ENCODE data around the gene SMG6. TPM values are rescaled to one million over a fixed set of nuclear protein-coding genes. Genes with fewer than 3 reads are reported as not detected.

SMG6 gene
- polyA plus RNA-seq, 2 donors, result 14.0 to 16.7 TPM

GRCh38 chr17:2060681-2061440 is 242.7 kb downstream of the SMG6 start:
- WGBS, 2 donors, result 69 to 72% methylated on average over 21 of the region's 21 CpGs
- Histone ChIP-seq H3K27ac (ENCODE audit: low read depth in 2 of 2, low read length in 1 of 2) (peak overlapping the region; percentile 57 to 62), H3K36me3 (ENCODE audit: control insufficient read depth in 2 of 2, insufficient read depth in 2 of 2, low read length in 1 of 2) (peaks cover 9 to 25% of the 10 kb centered on the region in 2 donors), H3K4me3 (ENCODE audit: low read depth in 1 of 2, low read length in 2 of 2) (no peak overlapping the region), H3K27me3 (ENCODE audit: control insufficient read depth in 1 of 2, insufficient read depth in 2 of 2, low read length in 2 of 2) (no peaks in the 10 kb centered on the region), H3K9me3 (ENCODE audit: control insufficient read depth in 2 of 2, insufficient read depth in 1 of 2, low read depth in 1 of 2, low read length in 1 of 2) (no peaks in the 10 kb centered on the region), H3K4me1 (ENCODE audit: control insufficient read depth in 2 of 2, insufficient read depth in 2 of 2, low read length in 1 of 2) (peaks cover 12 to 27% of the 10 kb centered on the region in 2 donors)

DNA sequence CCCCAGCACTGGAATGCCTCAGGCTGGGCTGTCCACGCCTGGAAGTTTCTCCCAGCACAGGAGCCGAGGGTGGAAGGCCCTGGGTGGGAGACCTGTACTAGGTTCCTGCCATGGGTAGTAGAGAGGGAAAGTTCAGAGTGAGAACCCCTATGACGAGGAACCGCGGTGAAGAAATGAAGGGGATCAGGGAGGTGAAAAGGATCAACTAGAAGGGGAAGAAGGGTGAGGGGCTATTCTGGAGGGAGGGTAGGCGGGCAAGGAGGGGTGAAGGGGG is 243.3 kb downstream of the SMG6 start:
- WGBS, 2 donors, result 73 to 88% methylated on average over 6 of the region's 6 CpGs
- peak overlapping the region; percentile 57 to 62 for H3K27ac ChIP-seq (ENCODE audit: low read depth in 2 of 2, low read length in 1 of 2)
- no peaks in the 10 kb centered on the region for H3K9me3 ChIP-seq (ENCODE audit: control insufficient read depth in 2 of 2, insufficient read depth in 1 of 2, low read depth in 1 of 2, low read length in 1 of 2)
- H3K27me3 ChIP-seq (ENCODE audit: control insufficient read depth in 1 of 2, insufficient read depth in 2 of 2, low read length in 2 of 2), result no peaks in the 10 kb centered on the region
- peaks cover 12 to 25% of the 10 kb centered on the region in 2 donors for H3K4me1 ChIP-seq (ENCODE audit: control insufficient read depth in 2 of 2, insufficient read depth in 2 of 2, low read length in 1 of 2)
- H3K4me3 ChIP-seq (ENCODE audit: low read depth in 1 of 2, low read length in 2 of 2), result no peak overlapping the region
- H3K36me3 ChIP-seq (ENCODE audit: control insufficient read depth in 2 of 2, insufficient read depth in 2 of 2, low read length in 1 of 2), result peaks cover 9 to 25% of the 10 kb centered on the region in 2 donors

DNA sequence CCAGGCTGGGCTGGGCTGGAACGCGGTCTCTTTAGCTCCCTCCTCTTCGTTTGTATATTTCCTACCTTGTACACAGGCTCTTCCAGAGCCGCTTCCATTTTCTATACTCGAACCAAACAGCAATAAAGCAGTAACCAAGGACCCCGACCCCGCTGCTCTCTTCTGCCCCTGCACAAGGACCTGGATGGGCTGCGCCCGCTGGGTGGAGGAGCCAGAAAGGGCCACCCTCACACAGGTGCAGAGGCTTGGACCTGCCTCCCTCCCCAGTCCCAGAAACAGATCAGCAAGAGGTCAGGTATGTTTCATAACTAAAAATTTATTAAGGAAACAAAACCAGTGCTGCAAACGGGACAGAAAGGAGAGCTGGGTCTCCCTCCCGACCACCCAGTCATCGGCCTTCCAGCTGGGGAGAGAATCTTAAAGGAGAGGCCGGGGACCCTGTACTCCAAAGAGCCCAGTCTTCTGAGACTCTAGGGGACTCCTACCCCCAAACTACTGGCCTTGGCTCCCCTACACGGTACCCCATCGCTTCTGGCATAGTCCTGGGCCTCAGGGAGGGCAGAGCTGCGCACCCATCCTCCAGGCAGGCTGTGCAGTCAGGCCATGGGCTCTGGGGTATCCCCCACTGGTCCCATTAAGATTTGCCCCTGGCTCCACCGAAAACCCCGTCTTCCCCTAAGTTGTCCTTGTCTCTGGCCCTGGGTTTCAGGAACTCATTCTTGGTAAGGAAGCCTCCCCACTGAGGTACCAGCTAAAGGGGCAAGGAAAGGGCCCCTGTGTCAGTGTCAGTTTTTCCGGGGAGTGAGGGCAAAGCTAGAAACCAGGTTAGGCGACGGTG is 243.8 kb downstream of the SMG6 start:
- peaks cover 9 to 20% of the 10 kb centered on the region in 2 donors for H3K4me1 ChIP-seq (ENCODE audit: control insufficient read depth in 2 of 2, insufficient read depth in 2 of 2, low read length in 1 of 2)
- peaks cover 9 to 20% of the 10 kb centered on the region in 2 donors for H3K36me3 ChIP-seq (ENCODE audit: control insufficient read depth in 2 of 2, insufficient read depth in 2 of 2, low read length in 1 of 2)

GRCh38 chr17:2058586-2059546 is 244.7 kb downstream of the SMG6 start:
- no peaks in the 10 kb centered on the region for H3K27me3 ChIP-seq (ENCODE audit: control insufficient read depth in 1 of 2, insufficient read depth in 2 of 2, low read length in 2 of 2)
- H3K4me1 ChIP-seq (ENCODE audit: control insufficient read depth in 2 of 2, insufficient read depth in 2 of 2, low read length in 1 of 2), result peaks cover 5 to 24% of the 10 kb centered on the region in 2 donors
- 21 to 30% methylated on average over 74 to 78 of the region's 78 CpGs for WGBS, 2 donors
- H3K9me3 ChIP-seq (ENCODE audit: control insufficient read depth in 2 of 2, insufficient read depth in 1 of 2, low read depth in 1 of 2, low read length in 1 of 2), result no peaks in the 10 kb centered on the region
- peaks cover 8 to 16% of the 10 kb centered on the region in 2 donors for H3K36me3 ChIP-seq (ENCODE audit: control insufficient read depth in 2 of 2, insufficient read depth in 2 of 2, low read length in 1 of 2)
- H3K27ac ChIP-seq (ENCODE audit: low read depth in 2 of 2, low read length in 1 of 2), result peak overlapping the region; percentile 57 to 67
- H3K4me3 ChIP-seq (ENCODE audit: low read depth in 1 of 2, low read length in 2 of 2), result peak overlapping the region; percentile 28 to 53

More for the DNA sequence above, 243.8 kb downstream of the SMG6 start:
- H3K27ac ChIP-seq (ENCODE audit: low read depth in 2 of 2, low read length in 1 of 2), result peak overlapping the region; percentile 57 to 67
- no peaks in the 10 kb centered on the region for H3K9me3 ChIP-seq (ENCODE audit: control insufficient read depth in 2 of 2, insufficient read depth in 1 of 2, low read depth in 1 of 2, low read length in 1 of 2)
- H3K4me3 ChIP-seq (ENCODE audit: low read depth in 1 of 2, low read length in 2 of 2), result no peak overlapping the region
- 72 to 75% methylated on average over 21 of the region's 21 CpGs for WGBS, 2 donors
- no peaks in the 10 kb centered on the region for H3K27me3 ChIP-seq (ENCODE audit: control insufficient read depth in 1 of 2, insufficient read depth in 2 of 2, low read length in 2 of 2)

- H3K27ac ChIP-seq (ENCODE audit: low read depth in 2 of 2, low read length in 1 of 2), result peak overlapping the region; percentile 46 to 69
- WGBS, 2 donors, result 29 to 44% methylated on average over 95 to 98 of the region's 98 CpGs
- H3K36me3 ChIP-seq (ENCODE audit: control insufficient read depth in 2 of 2, insufficient read depth in 2 of 2, low read length in 1 of 2), result peaks cover 5 to 16% of the 10 kb centered on the region in 2 donors
- H3K4me3 ChIP-seq (ENCODE audit: low read depth in 1 of 2, low read length in 2 of 2), result peak overlapping the region; percentile 28 to 53
- peaks cover 6 to 30% of the 10 kb centered on the region in 2 donors for H3K4me1 ChIP-seq (ENCODE audit: control insufficient read depth in 2 of 2, insufficient read depth in 2 of 2, low read length in 1 of 2)
- H3K9me3 ChIP-seq (ENCODE audit: control insufficient read depth in 2 of 2, insufficient read depth in 1 of 2, low read depth in 1 of 2, low read length in 1 of 2), result no peaks in the 10 kb centered on the region
- H3K27me3 ChIP-seq (ENCODE audit: control insufficient read depth in 1 of 2, insufficient read depth in 2 of 2, low read length in 2 of 2), result no peaks in the 10 kb centered on the region
Observed at GRCh38 chr17:2057760-2058585, 245.6 kb downstream of the SMG6 start.

DNA sequence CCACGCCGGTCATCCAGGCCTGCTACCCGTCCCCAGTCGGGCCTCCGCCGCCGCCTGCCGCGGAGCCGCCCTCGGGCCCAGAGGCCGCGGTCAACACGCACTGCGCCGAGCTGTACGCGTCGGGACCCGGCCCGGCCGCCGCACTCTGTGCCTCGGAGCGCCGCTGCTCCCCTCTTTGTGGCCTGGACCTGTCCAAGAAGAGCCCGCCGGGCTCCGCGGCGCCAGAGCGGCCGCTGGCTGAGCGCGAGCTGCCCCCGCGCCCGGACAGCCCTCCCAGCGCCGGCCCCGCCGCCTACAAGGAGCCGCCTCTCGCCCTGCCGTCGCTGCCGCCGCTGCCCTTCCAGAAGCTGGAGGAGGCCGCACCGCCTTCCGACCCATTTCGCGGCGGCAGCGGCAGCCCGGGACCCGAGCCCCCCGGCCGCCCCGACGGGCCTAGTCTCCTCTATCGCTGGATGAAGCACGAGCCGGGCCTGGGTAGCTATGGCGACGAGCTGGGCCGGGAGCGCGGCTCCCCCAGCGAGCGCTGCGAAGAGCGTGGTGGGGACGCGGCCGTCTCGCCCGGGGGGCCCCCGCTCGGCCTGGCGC is 246.3 kb downstream of the SMG6 start:
- H3K27me3 ChIP-seq (ENCODE audit: control insufficient read depth in 1 of 2, insufficient read depth in 2 of 2, low read length in 2 of 2), result no peaks in the 10 kb centered on the region
- H3K36me3 ChIP-seq (ENCODE audit: control insufficient read depth in 2 of 2, insufficient read depth in 2 of 2, low read length in 1 of 2), result peaks cover 5 to 13% of the 10 kb centered on the region in 2 donors
- peak overlapping the region; percentile 15 to 53 for H3K4me3 ChIP-seq (ENCODE audit: low read depth in 1 of 2, low read length in 2 of 2)
- H3K4me1 ChIP-seq (ENCODE audit: control insufficient read depth in 2 of 2, insufficient read depth in 2 of 2, low read length in 1 of 2), result peaks cover 6 to 30% of the 10 kb centered on the region in 2 donors
- peak overlapping the region; percentile 26 to 69 for H3K27ac ChIP-seq (ENCODE audit: low read depth in 2 of 2, low read length in 1 of 2)
- no peaks in the 10 kb centered on the region for H3K9me3 ChIP-seq (ENCODE audit: control insufficient read depth in 2 of 2, insufficient read depth in 1 of 2, low read depth in 1 of 2, low read length in 1 of 2)
- 9 to 25% methylated on average over 47 to 81 of the region's 81 CpGs for WGBS, 2 donors

DNA sequence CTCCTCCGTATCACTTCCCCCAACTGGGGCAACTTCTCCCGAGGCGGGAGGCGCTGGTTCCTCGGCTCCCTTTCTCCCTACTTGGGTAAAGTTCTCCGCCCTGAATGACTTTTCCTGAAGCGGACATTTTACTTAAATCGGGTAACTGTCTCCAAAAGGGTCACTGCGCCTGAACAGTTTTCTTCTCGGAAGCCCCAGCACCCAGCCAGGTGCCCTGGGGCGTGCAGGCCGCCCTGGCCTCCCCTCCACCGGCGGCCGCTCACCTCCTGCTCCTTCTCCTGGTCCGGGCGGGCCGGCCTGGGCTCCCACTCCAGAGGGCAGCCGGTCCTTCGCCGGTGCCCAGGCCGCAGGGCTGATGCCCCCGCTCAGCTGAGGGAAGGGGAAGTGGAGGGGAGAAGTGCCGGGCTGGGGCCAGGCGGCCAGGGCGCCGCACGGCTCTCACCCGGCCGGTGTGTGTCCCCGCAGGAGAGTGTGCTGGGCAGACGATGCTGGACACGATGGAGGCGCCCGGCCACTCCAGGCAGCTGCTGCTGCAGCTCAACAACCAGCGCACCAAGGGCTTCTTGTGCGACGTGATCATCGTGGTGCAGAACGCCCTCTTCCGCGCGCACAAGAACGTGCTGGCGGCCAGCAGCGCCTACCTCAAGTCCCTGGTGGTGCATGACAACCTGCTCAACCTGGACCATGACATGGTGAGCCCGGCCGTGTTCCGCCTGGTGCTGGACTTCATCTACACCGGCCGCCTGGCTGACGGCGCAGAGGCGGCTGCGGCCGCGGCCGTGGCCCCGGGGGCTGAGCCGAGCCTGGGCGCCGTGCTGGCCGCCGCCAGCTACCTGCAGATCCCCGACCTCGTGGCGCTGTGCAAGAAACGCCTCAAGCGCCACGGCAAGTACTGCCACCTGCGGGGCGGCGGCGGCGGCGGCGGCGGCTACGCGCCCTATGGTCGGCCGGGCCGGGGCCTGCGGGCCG is 247.1 kb downstream of the SMG6 start:
- Histone ChIP-seq H3K36me3 (ENCODE audit: control insufficient read depth in 2 of 2, insufficient read depth in 2 of 2, low read length in 1 of 2) (peaks cover 5 to 12% of the 10 kb centered on the region in 2 donors), H3K4me1 (ENCODE audit: control insufficient read depth in 2 of 2, insufficient read depth in 2 of 2, low read length in 1 of 2) (peaks cover 6 to 30% of the 10 kb centered on the region in 2 donors), H3K4me3 (ENCODE audit: low read depth in 1 of 2, low read length in 2 of 2) (peak overlapping the region; percentile 15 to 53), H3K9me3 (ENCODE audit: control insufficient read depth in 2 of 2, insufficient read depth in 1 of 2, low read depth in 1 of 2, low read length in 1 of 2) (no peaks in the 10 kb centered on the region), H3K27ac (ENCODE audit: low read depth in 2 of 2, low read length in 1 of 2) (peak overlapping the region; percentile 57 to 86), H3K27me3 (ENCODE audit: control insufficient read depth in 1 of 2, insufficient read depth in 2 of 2, low read length in 2 of 2) (no peaks in the 10 kb centered on the region)
- WGBS, 2 donors, result 16 to 33% methylated on average over 81 to 85 of the region's 85 CpGs
